Spinal cord (tissue), 10 donors: ENCODE results near the gene VPS18. TPM values are rescaled to one million over a fixed set of nuclear protein-coding genes. Genes with fewer than 3 reads are reported as not detected.
A peak's percentile ranks its signal among the peaks of the same experiment; 100 is the strongest.

Experiments used
- DNase-seq, 6 donors: peaks; one replicate each; pipeline versions ENCODE4 v3.0.0 to v3.0.0-alpha.2; 2013 to 2015; ENCODE audit warnings: low spot score in 6 of 6, low read depth in 4 of 6
- H3K27ac ChIP-seq: one replicate; pipeline ENCODE4 v1.5.1; 2013; ENCODE audit warnings: low read depth, low read length, control low read depth
- H3K27me3 ChIP-seq: one replicate; pipeline ENCODE4 v1.6.1; 2013; ENCODE audit warnings: low read length; ENCODE audit not compliant: control insufficient read depth, insufficient read depth
- H3K36me3 ChIP-seq: one replicate; pipeline ENCODE4 v1.6.1; 2013; ENCODE audit warnings: low read length; ENCODE audit not compliant: control insufficient read depth, insufficient read depth
- H3K4me1 ChIP-seq: one replicate; pipeline ENCODE4 v1.6.1; 2013; ENCODE audit warnings: low read length; ENCODE audit not compliant: control insufficient read depth, insufficient read depth
- H3K4me3 ChIP-seq: one replicate; pipeline ENCODE4 v1.5.1; 2013; ENCODE audit warnings: low read depth, low read length, control low read depth
- H3K9me3 ChIP-seq: one replicate; pipeline ENCODE4 v1.6.1; 2013; ENCODE audit warnings: low read length; ENCODE audit not compliant: control insufficient read depth, insufficient read depth
- WGBS: methylation state at CpG from one replicate; pipeline ENCODE4 v1.1.5; 2013; ENCODE audit warnings: missing lambda C conversion rate; ENCODE audit not compliant: insufficient coverage; 5-methylcytosine and 5-hydroxymethylcytosine counted together
- polyA plus RNA-seq, 2 donors: library from polyadenylated mRNA; unstranded; fragments of 120-200 nt; gene quantifications; one replicate each; pipeline ENCODE4 v1.2.1, GENCODE V29; 2013; ENCODE audit not compliant: insufficient read length in 2 of 2
- total RNA-seq, 2 donors: library from RNA; depleted of rRNA in 1 of 2; stranded (reverse); fragments of 120-200 nt in 1 of 2; fragments of >200 nt in 1 of 2; gene quantifications; one replicate each; pipeline versions ENCODE4 v1.2.3 to v1.2.4, GENCODE V29; 2013 to 2014
- donor health status: healthy.

VPS18 gene
- total and polyA plus RNA-seq, 4 donors, result 19.9 to 23.1 (median 22.1) TPM

GRCh38 chr15:40932156-40932555 lies 37.9 kb downstream of the VPS18 start:
- peaks cover 59% of the 10 kb centered on the region for H3K27me3 ChIP-seq
- no peak for DNase-seq

GRCh38 chr15:40932649-40933516 lies 38.6 kb downstream of the VPS18 start:
- H3K4me1 ChIP-seq, result peaks cover 56% of the 10 kb centered on the region
- peaks cover 51% of the 10 kb centered on the region for H3K27me3 ChIP-seq
- H3K36me3 ChIP-seq, result peaks cover 24% of the 10 kb centered on the region
- no peak overlapping the region for H3K4me3 ChIP-seq
- no peaks in the 10 kb centered on the region for H3K9me3 ChIP-seq
- no peak overlapping the region for H3K27ac ChIP-seq
- DNase-seq, result no peak
- 57% methylated on average over 4 of the region's 11 CpGs for WGBS

More at GRCh38 chr15:40932156-40932555, 37.9 kb downstream of the VPS18 start:
- H3K27ac ChIP-seq, result no peak overlapping the region
- H3K9me3 ChIP-seq, result no peaks in the 10 kb centered on the region
- peaks cover 19% of the 10 kb centered on the region for H3K36me3 ChIP-seq
- no peak overlapping the region for H3K4me3 ChIP-seq
- H3K4me1 ChIP-seq, result peaks cover 57% of the 10 kb centered on the region
- WGBS, result 53% methylated on average over 7 of the region's 8 CpGs

- Histone ChIP-seq H3K36me3 (peaks cover 28% of the 10 kb centered on the region), H3K9me3 (no peaks in the 10 kb centered on the region), H3K27me3 (peaks cover 45% of the 10 kb centered on the region), H3K4me1 (peaks cover 50% of the 10 kb centered on the region), H3K4me3 (no peak overlapping the region), H3K27ac (no peak overlapping the region)
- WGBS, result 90% methylated on average over 2 of the region's 3 CpGs
- no peak for DNase-seq
These were observed 39.3 kb downstream of the VPS18 start for GRCh38 chr15:40933517-40933902.

GRCh38 chr15:40934457-40934856 lies 40.2 kb downstream of the VPS18 start:
- DNase-seq, result no peak
- no peak overlapping the region for H3K4me3 ChIP-seq
- no peaks in the 10 kb centered on the region for H3K9me3 ChIP-seq
- 89% methylated on average over 6 of the region's 6 CpGs for WGBS
- H3K4me1 ChIP-seq, result peaks cover 40% of the 10 kb centered on the region
- peaks cover 30% of the 10 kb centered on the region for H3K36me3 ChIP-seq
- H3K27ac ChIP-seq, result no peak overlapping the region
- H3K27me3 ChIP-seq, result peaks cover 36% of the 10 kb centered on the region

DNA sequence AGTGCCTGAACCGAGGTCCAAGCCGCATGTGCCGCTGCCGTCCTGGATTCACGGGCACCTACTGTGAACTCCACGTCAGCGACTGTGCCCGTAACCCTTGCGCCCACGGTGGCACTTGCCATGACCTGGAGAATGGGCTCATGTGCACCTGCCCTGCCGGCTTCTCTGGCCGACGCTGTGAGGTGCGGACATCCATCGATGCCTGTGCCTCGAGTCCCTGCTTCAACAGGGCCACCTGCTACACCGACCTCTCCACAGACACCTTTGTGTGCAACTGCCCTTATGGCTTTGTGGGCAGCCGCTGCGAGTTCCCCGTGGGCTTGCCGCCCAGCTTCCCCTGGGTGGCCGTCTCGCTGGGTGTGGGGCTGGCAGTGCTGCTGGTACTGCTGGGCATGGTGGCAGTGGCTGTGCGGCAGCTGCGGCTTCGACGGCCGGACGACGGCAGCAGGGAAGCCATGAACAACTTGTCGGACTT lies 42.0 kb downstream of the VPS18 start:
- Histone ChIP-seq H3K27ac (no peak overlapping the region), H3K4me3 (no peak overlapping the region), H3K4me1 (peaks cover 35% of the 10 kb centered on the region), H3K9me3 (no peaks in the 10 kb centered on the region), H3K36me3 (peaks cover 30% of the 10 kb centered on the region), H3K27me3 (peaks cover 17% of the 10 kb centered on the region)
- no peak for DNase-seq
- WGBS, result 90% methylated on average over 31 of the region's 31 CpGs

- peak in 1 of 6 donors; percentile 84 for DNase-seq
- Histone ChIP-seq H3K27me3 (peaks cover 10% of the 10 kb centered on the region), H3K4me3 (no peak overlapping the region), H3K27ac (no peak overlapping the region), H3K36me3 (peaks cover 30% of the 10 kb centered on the region), H3K4me1 (peaks cover 32% of the 10 kb centered on the region), H3K9me3 (no peaks in the 10 kb centered on the region)
- 68% methylated on average over 11 of the region's 15 CpGs for WGBS
These were observed 42.7 kb downstream of the VPS18 start for GRCh38 chr15:40936709-40937666.

DNA sequence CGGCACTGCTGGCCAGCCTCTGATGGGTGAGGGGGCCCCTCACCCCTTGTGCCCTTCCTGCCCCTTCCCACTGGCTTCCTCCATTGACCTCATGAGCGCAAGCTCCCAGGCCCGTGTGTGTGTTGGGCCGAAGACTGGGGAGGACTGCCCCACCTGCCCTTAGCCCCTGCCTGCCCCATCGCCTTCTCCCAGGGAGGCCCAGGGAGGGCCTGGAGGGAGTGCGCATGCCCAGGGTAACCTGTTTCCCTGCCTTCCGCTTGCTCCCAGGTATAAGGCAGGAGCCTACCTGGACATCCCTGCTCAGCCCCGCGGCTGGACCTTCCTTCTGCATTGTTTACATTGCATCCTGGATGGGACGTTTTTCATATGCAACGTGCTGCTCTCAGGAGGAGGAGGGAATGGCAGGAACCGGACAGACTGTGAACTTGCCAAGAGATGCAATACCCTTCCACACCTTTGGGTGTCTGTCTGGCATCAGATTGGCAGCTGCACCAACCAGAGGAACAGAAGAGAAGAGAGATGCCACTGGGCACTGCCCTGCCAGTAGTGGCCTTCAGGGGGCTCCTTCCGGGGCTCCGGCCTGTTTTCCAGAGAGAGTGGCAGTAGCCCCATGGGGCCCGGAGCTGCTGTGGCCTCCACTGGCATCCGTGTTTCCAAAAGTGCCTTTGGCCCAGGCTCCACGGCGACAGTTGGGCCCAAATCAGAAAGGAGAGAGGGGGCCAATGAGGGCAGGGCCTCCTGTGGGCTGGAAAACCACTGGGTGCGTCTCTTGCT lies 43.7 kb downstream of the VPS18 start:
- Histone ChIP-seq H3K4me1 (peaks cover 34% of the 10 kb centered on the region), H3K27ac (no peak overlapping the region), H3K27me3 (peaks cover 7% of the 10 kb centered on the region), H3K9me3 (no peaks in the 10 kb centered on the region), H3K36me3 (peaks cover 30% of the 10 kb centered on the region), H3K4me3 (no peak overlapping the region)
- DNase-seq, result no peak
- WGBS, result 73% methylated on average over 18 of the region's 19 CpGs

GRCh38 chr15:40938536-40938870 lies 44.3 kb downstream of the VPS18 start:
- peaks cover 35% of the 10 kb centered on the region for H3K4me1 ChIP-seq

GRCh38 chr15:40940296-40940801 lies 46.1 kb downstream of the VPS18 start:
- DNase-seq, result no peak
- no peak overlapping the region for H3K4me3 ChIP-seq
- 44% methylated on average over 8 of the region's 15 CpGs for WGBS

More at GRCh38 chr15:40938536-40938870, 44.3 kb downstream of the VPS18 start:
- H3K9me3 ChIP-seq, result no peaks in the 10 kb centered on the region
- peaks cover 30% of the 10 kb centered on the region for H3K36me3 ChIP-seq
- peaks cover 11% of the 10 kb centered on the region for H3K27me3 ChIP-seq
- DNase-seq, result no peak
- no peak overlapping the region for H3K27ac ChIP-seq
- 94% methylated on average over 3 of the region's 6 CpGs for WGBS
- no peak overlapping the region for H3K4me3 ChIP-seq

More at GRCh38 chr15:40940296-40940801, 46.1 kb downstream of the VPS18 start:
- Histone ChIP-seq H3K27me3 (peaks cover 17% of the 10 kb centered on the region), H3K9me3 (no peaks in the 10 kb centered on the region), H3K4me1 (peaks cover 35% of the 10 kb centered on the region), H3K36me3 (peaks cover 20% of the 10 kb centered on the region), H3K27ac (peak overlapping the region; percentile 42)
